Keratinocyte (primary cell): ENCODE measurements around the gene FNDC1. TPM values are rescaled to one million over a fixed set of nuclear protein-coding genes. Genes with fewer than 3 reads are reported as not detected.

Experiments
- DNase-seq: peaks from one replicate; pipeline ENCODE4 v3.0.0-alpha.2; 2011; ENCODE audit warnings: low read depth, missing footprints, low spot score
- FAIRE-seq: peaks from 2 replicates; lab custom pipeline; 2011; peaks lifted over from hg19 to GRCh38; lab: Jason Lieb, UNC
- H2AFZ ChIP-seq: 2 replicates; pipeline ENCODE4 v1.6.0; 2012; ENCODE audit warnings: low read length, control low read depth, inconsistent platforms; ENCODE audit not compliant: control insufficient read depth
- H3K27ac ChIP-seq: 2 replicates; pipeline ENCODE4 v1.5.1; 2011; ENCODE audit warnings: low read length; ENCODE audit not compliant: control insufficient read depth, insufficient read depth
- H3K27me3 ChIP-seq: 3 replicates; pipeline ENCODE4 v1.6.0; 2011; ENCODE audit warnings: low read length; ENCODE audit not compliant: control insufficient read depth, insufficient read depth; ENCODE audit errors: extremely low read depth
- H3K36me3 ChIP-seq, 2 experiments: 2 replicates in 1 of 2; 3 replicates in 1 of 2; pipeline ENCODE4 v1.5.1; 2011; ENCODE audit warnings: low read length in 2 of 2, mild to moderate bottlenecking in 1 of 2; ENCODE audit not compliant: control insufficient read depth in 2 of 2, insufficient read depth in 2 of 2; ENCODE audit errors: extremely low read depth in 1 of 2
- H3K4me1 ChIP-seq: 3 replicates; pipeline ENCODE4 v1.5.1; 2011; ENCODE audit warnings: low read length; ENCODE audit not compliant: control insufficient read depth, insufficient read depth; ENCODE audit errors: extremely low read depth
- H3K4me2 ChIP-seq: 3 replicates; pipeline ENCODE4 v1.6.0; 2011; ENCODE audit warnings: low read depth, low read length; ENCODE audit not compliant: control insufficient read depth, insufficient read depth; ENCODE audit errors: extremely low read depth
- H3K4me3 ChIP-seq, 3 experiments: fragments of 200-600 bp in 1 of 3; sonication (generic) in 1 of 3; 2 replicates in 2 of 3; 3 replicates in 1 of 3; pipeline ENCODE4 v1.5.1; 2011 to 2016; ENCODE audit warnings: low read length in 3 of 3, mild to moderate bottlenecking in 3 of 3, control low read depth in 2 of 3, inconsistent platforms in 1 of 3, low read depth in 1 of 3, mixed read lengths in 1 of 3, mixed run types in 1 of 3, moderate library complexity in 1 of 3; ENCODE audit not compliant: control insufficient read depth in 2 of 3, insufficient read depth in 2 of 3; ENCODE audit errors: extremely low read depth in 1 of 3
- H3K79me2 ChIP-seq: 2 replicates; pipeline ENCODE4 v1.6.0; 2012; ENCODE audit warnings: low read length; ENCODE audit not compliant: control insufficient read depth, insufficient read depth
- H3K9ac ChIP-seq: 3 replicates; pipeline ENCODE4 v1.6.0; 2011; ENCODE audit warnings: low read length; ENCODE audit not compliant: control insufficient read depth, insufficient read depth; ENCODE audit errors: extremely low read depth
- H3K9me1 ChIP-seq: 3 replicates; pipeline ENCODE4 v1.6.0; 2011; ENCODE audit warnings: low read length; ENCODE audit not compliant: control insufficient read depth, insufficient read depth; ENCODE audit errors: extremely low read depth
- H3K9me3 ChIP-seq: 2 replicates; pipeline ENCODE4 v1.5.1; 2012; ENCODE audit warnings: low read depth, low read length; ENCODE audit not compliant: control insufficient read depth
- H4K20me1 ChIP-seq: 3 replicates; pipeline ENCODE4 v1.6.0; 2011; ENCODE audit warnings: low read length; ENCODE audit not compliant: control insufficient read depth, insufficient read depth; ENCODE audit errors: extremely low read depth
- CTCF ChIP-seq, 3 experiments: IDR thresholded peaks in 1 of 3; conservative IDR thresholded peaks in 1 of 3; optimal IDR thresholded peaks in 1 of 3; 2 replicates in 2 of 3; 3 replicates in 1 of 3; pipeline versions ENCODE3 to v1.5.1; 2011; ENCODE audit warnings: low read length in 3 of 3, mild to moderate bottlenecking in 3 of 3, moderate library complexity in 2 of 3, control low read depth in 1 of 3, inconsistent platforms in 1 of 3; ENCODE audit not compliant: insufficient read depth in 2 of 3; ENCODE audit errors: extremely low read depth in 1 of 3
- EZH2 ChIP-seq: IDR thresholded peaks from one replicate; pipeline ENCODE4 v1.6.1; 2012; ENCODE audit warnings: inconsistent platforms, mild to moderate bottlenecking, low read length, moderate library complexity
- dilution Hi-C: fragments of 300-500 bp; cut with MboI; formaldehyde crosslinking; loops from one replicate; pipeline ENCODE4 v1.7.0; 2020; ENCODE audit warnings: low sequenced_read_pairs; ENCODE audit not compliant: extremely low pct_ligation_motif_present
- polyA plus RNA-seq, 5 experiments: library from polyadenylated mRNA; depleted of rRNA in 3 of 5; stranded (reverse) in 3 of 5; stranded (forward) in 1 of 5; unstranded in 1 of 5; fragments of >200 nt; gene quantifications; 1 replicate in 1 of 5; 2 replicates in 3 of 5; 3 replicates in 1 of 5; pipeline versions ENCODE4 v1.2.1 to v1.2.3, GENCODE V29; 2011 to 2012; ENCODE audit warnings: missing spikeins in 2 of 5, low read depth in 1 of 5, low replicate concordance in 1 of 5

The FNDC1 gene
- polyA plus RNA-seq, 1 donor (not counting 4 experiments of a cell fraction or from before 2014, with no cell fraction given): not detected

GRCh38 chr6:159308198-159308597 lies 139.0 kb downstream of the FNDC1 start:
- DNase-seq (no peak), FAIRE-seq (no peak)
- Histone ChIP-seq H3K4me2 (no peak overlapping the region), H3K9me1 (no peaks in the 10 kb centered on the region), H3K27me3 (no peaks in the 10 kb centered on the region), H3K9ac (no peak overlapping the region), H4K20me1 (no peaks in the 10 kb centered on the region), H3K4me3 (no peak overlapping the region), H3K79me2 (no peaks in the 10 kb centered on the region), H2AFZ (no peak overlapping the region), H3K4me1 (no peaks in the 10 kb centered on the region), H3K36me3 (no peaks in the 10 kb centered on the region), H3K9me3 (no peaks in the 10 kb centered on the region), H3K27ac (no peak overlapping the region)
- TF ChIP-seq EZH2 (no peak), CTCF (optimal IDR thresholded peaks at IDR 0.05 in 1 of 3, IDR thresholded peaks at IDR 0.05 in 1 of 3, conservative IDR thresholded peaks at IDR 0.05 in 1 of 3; ENCODE audit: extremely low read depth in 1 of 3, insufficient read depth in 2 of 3, low read length in 3 of 3) (no peak)
- dilution Hi-C loops: no loop called here

- Histone ChIP-seq H3K79me2 (no peaks in the 10 kb centered on the region), H3K9me3 (no peaks in the 10 kb centered on the region), H3K27me3 (no peaks in the 10 kb centered on the region), H4K20me1 (no peaks in the 10 kb centered on the region), H2AFZ (no peak overlapping the region), H3K4me2 (no peak overlapping the region), H3K36me3 (no peaks in the 10 kb centered on the region), H3K4me1 (no peaks in the 10 kb centered on the region), H3K4me3 (no peak overlapping the region), H3K27ac (no peak overlapping the region), H3K9me1 (no peaks in the 10 kb centered on the region), H3K9ac (no peak overlapping the region)
- TF ChIP-seq EZH2 (no peak), CTCF (optimal IDR thresholded peaks at IDR 0.05 in 1 of 3, IDR thresholded peaks at IDR 0.05 in 1 of 3, conservative IDR thresholded peaks at IDR 0.05 in 1 of 3; ENCODE audit: extremely low read depth in 1 of 3, insufficient read depth in 2 of 3, low read length in 3 of 3) (no peak)
- dilution Hi-C loops: no loop called here
- DNase-seq (no peak), FAIRE-seq (no peak)
These were observed 140.5 kb downstream of the FNDC1 start for GRCh38 chr6:159309723-159310122.
